Measurements from ENCODE around the gene ASPSCR1. TPM values are rescaled to one million over a fixed set of nuclear protein-coding genes. Genes with fewer than 3 reads are reported as not detected.

ASPSCR1 gene
- total RNA-seq, 1 experiment from 2014 or later = 51.0 TPM

- Histone ChIP-seq H3K27ac (ENCODE audit: low read depth, low read length) (no peak overlapping the region; the same call in 1 of the 2 replicates), H3K4me3 (replicated peaks in 1 of 2; ENCODE audit: low read depth in 1 of 2, low read length in 2 of 2) (no peak overlapping the region), H2AFZ (ENCODE audit: low read depth, low read length, poor library complexity, severe bottlenecking) (no peak overlapping the region), H3K9me3 (ENCODE audit: control insufficient read depth in 1 of 2, insufficient read depth in 1 of 2, low read depth in 1 of 2, low read length in 2 of 2) (no peaks in the 10 kb centered on the region), H3K27me3 (ENCODE audit: insufficient read depth, low read length) (no peaks in the 10 kb centered on the region), H3K4me2 (ENCODE audit: low read length) (no peak overlapping the region), H3K4me1 (ENCODE audit: control insufficient read depth in 1 of 2, insufficient read depth in 2 of 2, low read length in 2 of 2) (peaks cover 28 to 35% of the 10 kb centered on the region in 2 experiments), H3K9ac (ENCODE audit: low read length) (no peak overlapping the region), H4K20me1 (ENCODE audit: insufficient read depth) (no peaks in the 10 kb centered on the region), H3K9me2 (ENCODE audit: insufficient read depth) (no peaks in the 10 kb centered on the region), H3K36me3 (ENCODE audit: control insufficient read depth in 1 of 2, insufficient read depth in 2 of 2, low read length in 2 of 2) (no peaks in the 10 kb centered on the region), H3K79me2 (ENCODE audit: insufficient read depth, low read length) (no peaks in the 10 kb centered on the region)
- ChIA-PET RAD21 (ENCODE audit: low non-redundant PET in 1 of 2, low total read pairs in 2 of 2, uncharacterized antibody in 2 of 2, unreplicated experiment in 2 of 2) (no interaction called here), POLR2A (no interaction called here), CTCF (no interaction called here)
- BruUV-seq (replicated peaks) = no TSS peak
- no peak for DNase-seq (ENCODE audit: low read depth, low spot score)
- intact Hi-C loops (cut with micrococcal nuclease) = no loop called here
- TF ChIP-seq REST (IDR thresholded peaks at IDR 0.05; ENCODE audit: low read depth) (no peak), CEBPB (IDR thresholded peaks at IDR 0.05; ENCODE audit: low read depth) (no peak), ELF1 (IDR thresholded peaks at IDR 0.05; ENCODE audit: borderline replicate concordance, low read depth) (no peak), YY1 (IDR thresholded peaks at IDR 0.05; ENCODE audit: extremely low read depth, insufficient replicate concordance, low read depth, low read length) (no peak), ATF3 (IDR thresholded peaks at IDR 0.05) (no peak), JUND (IDR thresholded peaks at IDR 0.05) (no peak), RAD21 (IDR thresholded peaks at IDR 0.05; ENCODE audit: low read depth) (no peak), EZH2phosphoT487 (IDR thresholded peaks at IDR 0.05; ENCODE audit: borderline replicate concordance) (no peak), SRF (IDR thresholded peaks at IDR 0.05; ENCODE audit: low read depth) (no peak), POLR2A (IDR thresholded peaks at IDR 0.05; ENCODE audit: borderline replicate concordance, extremely low read depth, insufficient read depth, insufficient read length) (no peak), EZH2 (IDR thresholded peaks at IDR 0.05) (no peak), EGR1 (IDR thresholded peaks at IDR 0.05; ENCODE audit: low read depth) (no peak), SIN3A (IDR thresholded peaks at IDR 0.05; ENCODE audit: low read depth) (no peak), ZBTB33 (IDR thresholded peaks at IDR 0.05; ENCODE audit: extremely low read depth, insufficient replicate concordance, low read length) (no peak), TCF7L2 (IDR thresholded peaks at IDR 0.05; ENCODE audit: borderline replicate concordance, extremely low read depth, insufficient read depth, insufficient read length) (no peak), MAX (IDR thresholded peaks at IDR 0.05) (no peak), ZFX (IDR thresholded peaks at IDR 0.05) (no peak), SP1 (IDR thresholded peaks at IDR 0.05; ENCODE audit: low read depth) (no peak)
- ATAC-seq = no peak
Observed at GRCh38 chr17:82007228-82007494, 29.7 kb downstream of the ASPSCR1 start.

Measured in HCT116 (cell line).